Trophoblast cell (in vitro differentiated cells and primary cell): ENCODE measurements around the gene OGDH.

Source experiments
- DNase-seq, 2 donors: peaks; one replicate each; pipeline ENCODE4 v3.0.0-alpha.2; 2016
- H2AFZ ChIP-seq: 2 replicates; pipeline ENCODE4 v1.6.1; 2013; ENCODE audit warnings: low read length, moderate library complexity, mild to moderate bottlenecking; ENCODE audit not compliant: insufficient read depth, poor library complexity
- H2AK5ac ChIP-seq: 2 replicates; pipeline ENCODE4 v1.6.1; 2013; ENCODE audit warnings: mild to moderate bottlenecking, low read length
- H2BK120ac ChIP-seq: 2 replicates; pipeline ENCODE4 v1.6.1; 2013; ENCODE audit warnings: low read length, mild to moderate bottlenecking, moderate library complexity; ENCODE audit not compliant: insufficient read depth, poor library complexity
- H2BK12ac ChIP-seq: 2 replicates; pipeline ENCODE4 v1.6.1; 2013; ENCODE audit warnings: mild to moderate bottlenecking, low read length, moderate library complexity
- H2BK5ac ChIP-seq: 2 replicates; pipeline ENCODE4 v1.6.1; 2013; ENCODE audit warnings: low read length, low read depth, moderate library complexity, mild to moderate bottlenecking; ENCODE audit not compliant: poor library complexity
- H3K14ac ChIP-seq: 2 replicates; pipeline ENCODE4 v1.6.1; 2013; ENCODE audit warnings: mild to moderate bottlenecking, low read length
- H3K18ac ChIP-seq: 2 replicates; pipeline ENCODE4 v1.6.1; 2013; ENCODE audit warnings: mild to moderate bottlenecking, low read length
- H3K23ac ChIP-seq: 2 replicates; pipeline ENCODE4 v1.6.1; 2013; ENCODE audit warnings: low read length
- H3K27ac ChIP-seq: 2 replicates; pipeline ENCODE4 v1.5.1; 2013; ENCODE audit warnings: low read depth, mild to moderate bottlenecking, inconsistent platforms, low read length, moderate library complexity
- H3K27me3 ChIP-seq: 2 replicates; pipeline ENCODE4 v1.6.1; 2013; ENCODE audit warnings: inconsistent platforms, mild to moderate bottlenecking, low read length, moderate library complexity; ENCODE audit not compliant: insufficient read depth
- H3K36me3 ChIP-seq, 2 experiments: 1 replicate in 1 of 2; 2 replicates in 1 of 2; pipeline ENCODE4 v1.6.1; 2013; ENCODE audit warnings: low read length in 2 of 2, mild to moderate bottlenecking in 2 of 2, moderate library complexity in 1 of 2; ENCODE audit not compliant: insufficient read depth in 2 of 2, control insufficient read depth in 1 of 2
- H3K4ac ChIP-seq: 2 replicates; pipeline ENCODE4 v1.6.1; 2013; ENCODE audit warnings: low read depth, mild to moderate bottlenecking, low read length, moderate library complexity
- H3K4me1 ChIP-seq, 2 experiments: 1 replicate in 1 of 2; 2 replicates in 1 of 2; pipeline ENCODE4 v1.6.1; 2013; ENCODE audit warnings: low read length in 2 of 2, mild to moderate bottlenecking in 2 of 2, moderate library complexity in 1 of 2; ENCODE audit not compliant: insufficient read depth in 2 of 2, control insufficient read depth in 1 of 2
- H3K4me2 ChIP-seq: 2 replicates; pipeline ENCODE4 v1.6.1; 2013; ENCODE audit warnings: inconsistent platforms, mild to moderate bottlenecking, low read length, moderate library complexity
- H3K4me3 ChIP-seq: 2 replicates; pipeline ENCODE4 v1.5.1; 2013; ENCODE audit warnings: mild to moderate bottlenecking, low read depth, low read length, inconsistent platforms
- H3K79me1 ChIP-seq: one replicate; pipeline ENCODE4 v1.6.1; 2013; ENCODE audit warnings: low read length
- H3K79me2 ChIP-seq: 2 replicates; pipeline ENCODE4 v1.6.1; 2013; ENCODE audit warnings: low read length, mild to moderate bottlenecking; ENCODE audit not compliant: control insufficient read depth, insufficient read depth, poor library complexity
- H3K9ac ChIP-seq: 2 replicates; pipeline ENCODE4 v1.6.1; 2013; ENCODE audit warnings: mild to moderate bottlenecking, low read length
- H3K9me3 ChIP-seq: 2 replicates; pipeline ENCODE4 v1.6.1; 2013; ENCODE audit warnings: low read depth, mild to moderate bottlenecking, control low read depth, inconsistent platforms, low read length; ENCODE audit not compliant: insufficient read depth
- H4K12ac ChIP-seq: 2 replicates; pipeline ENCODE4 v1.6.1; 2013; ENCODE audit warnings: low read depth, mild to moderate bottlenecking, low read length, moderate library complexity
- H4K8ac ChIP-seq: 2 replicates; pipeline ENCODE4 v1.6.1; 2013; ENCODE audit warnings: low read depth, mild to moderate bottlenecking, low read length, moderate library complexity
- H4K91ac ChIP-seq: one replicate; pipeline ENCODE4 v1.6.1; 2013; ENCODE audit warnings: low read depth, mild to moderate bottlenecking, low read length, moderate library complexity
- WGBS: extraction: QIAGEN DNeasy Blood & Tissue Kit; methylation state at CpG from one replicate; pipeline ENCODE4 v1.1.7; 2013; ENCODE audit warnings: missing lambda C conversion rate; ENCODE audit not compliant: insufficient read length, insufficient coverage; ENCODE audit errors: extremely low coverage; 5-methylcytosine and 5-hydroxymethylcytosine counted together

The OGDH gene

DNA sequence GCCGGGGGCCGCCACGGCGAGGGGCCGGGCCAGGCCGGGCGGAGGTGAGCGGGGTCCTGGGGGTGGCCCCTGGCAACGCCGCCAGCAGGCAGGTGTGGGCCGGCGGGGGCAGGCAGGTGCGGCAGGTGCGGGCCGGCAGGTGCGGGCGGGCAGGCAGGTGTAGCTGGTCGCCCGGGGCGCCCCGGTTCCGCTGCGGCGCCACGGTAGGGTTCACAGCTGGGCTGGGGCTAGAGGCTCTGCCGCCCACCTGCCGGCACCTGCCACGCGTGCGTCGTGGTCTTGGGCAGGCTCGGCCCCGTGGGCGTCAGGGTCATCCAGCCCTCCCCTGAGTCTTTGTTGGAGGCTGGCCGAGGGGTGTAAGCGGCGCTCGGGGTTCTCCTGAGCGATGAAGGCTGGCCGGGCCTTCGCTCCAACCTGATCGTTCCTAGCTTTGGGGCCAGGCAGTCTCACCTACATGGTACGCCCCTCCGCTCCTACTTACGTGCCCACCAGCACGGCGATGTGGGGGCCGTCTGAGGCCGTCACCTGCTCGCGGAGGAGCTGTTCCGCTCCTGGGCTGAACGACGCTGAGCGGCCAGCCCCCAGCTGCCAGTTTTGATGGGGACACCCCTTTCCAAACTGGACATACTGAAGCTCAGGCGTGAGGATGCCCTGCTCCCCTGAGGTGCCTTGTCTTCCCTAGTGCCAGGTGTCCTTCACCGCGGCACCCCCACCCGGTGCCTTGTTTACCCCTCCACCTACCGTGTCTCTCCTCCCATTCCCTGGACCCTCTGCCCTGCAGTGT lies 142.7 kb downstream of the OGDH start:
- H3K27me3 ChIP-seq, result no peaks in the 10 kb centered on the region
- peak overlapping the region; percentile 92 for H3K27ac ChIP-seq
- H3K36me3 ChIP-seq, result no peaks in the 10 kb centered on the region
- H3K18ac ChIP-seq, result peak overlapping the region; percentile 51
- peak overlapping the region; percentile 60 for H3K14ac ChIP-seq
- H2BK120ac ChIP-seq, result no peak overlapping the region
- H4K91ac ChIP-seq, result peak overlapping the region; percentile 51
- peak overlapping the region; percentile 72 for H2AFZ ChIP-seq
- H3K79me2 ChIP-seq, result peaks cover 6% of the 10 kb centered on the region
- no peak overlapping the region for H3K23ac ChIP-seq
- no peak overlapping the region for H2BK5ac ChIP-seq
- H3K4me2 ChIP-seq, result peak overlapping the region; percentile 85
- H3K79me1 ChIP-seq, result peaks cover 5% of the 10 kb centered on the region
- WGBS, result no CpG with 5 or more reads among the region's 60 CpGs
- peak overlapping the region; percentile 57 for H3K9ac ChIP-seq
- peaks cover 12 to 19% of the 10 kb centered on the region in 2 experiments for H3K4me1 ChIP-seq
- no peaks in the 10 kb centered on the region for H3K9me3 ChIP-seq
- H3K4ac ChIP-seq, result peak overlapping the region; percentile 68
- H2BK12ac ChIP-seq, result no peak overlapping the region
- H3K4me3 ChIP-seq, result peak overlapping the region; percentile 95
- peak; percentile 53 to 68 for DNase-seq
- peak overlapping the region; percentile 63 for H4K12ac ChIP-seq
- peak overlapping the region; percentile 59 for H4K8ac ChIP-seq
- H2AK5ac ChIP-seq, result peak overlapping the region; percentile 38

DNA sequence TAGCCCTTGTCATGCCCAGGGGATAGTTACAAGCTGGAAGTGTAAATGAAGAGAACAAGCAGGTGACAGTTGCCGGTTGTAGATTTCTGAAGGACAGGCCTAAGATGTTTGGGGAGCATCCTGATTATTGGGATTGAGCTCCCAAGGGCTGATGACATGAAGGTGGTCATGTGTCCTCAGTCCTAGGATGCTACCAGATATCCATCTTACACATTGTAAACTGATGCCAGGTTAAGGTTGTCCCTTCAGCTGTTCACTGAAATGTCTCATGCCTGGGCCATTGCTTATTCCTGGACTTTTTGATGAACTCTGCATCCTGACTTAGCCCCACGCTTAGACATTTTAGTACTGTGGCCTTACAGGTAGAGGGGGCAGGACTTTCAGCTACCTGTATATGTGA lies 143.6 kb downstream of the OGDH start:
- Histone ChIP-seq H4K12ac (no peak overlapping the region), H3K79me2 (peaks cover 6% of the 10 kb centered on the region), H3K4ac (no peak overlapping the region), H3K9me3 (no peaks in the 10 kb centered on the region), H3K4me2 (no peak overlapping the region), H3K14ac (no peak overlapping the region), H4K8ac (no peak overlapping the region), H3K18ac (no peak overlapping the region), H3K36me3 (no peaks in the 10 kb centered on the region), H2AFZ (no peak overlapping the region), H2BK5ac (no peak overlapping the region), H3K27me3 (no peaks in the 10 kb centered on the region), H2BK12ac (no peak overlapping the region), H3K79me1 (peaks cover 5% of the 10 kb centered on the region), H3K23ac (no peak overlapping the region), H2AK5ac (no peak overlapping the region), H3K4me3 (no peak overlapping the region), H3K4me1 (peaks cover 12 to 19% of the 10 kb centered on the region in 2 experiments), H4K91ac (no peak overlapping the region), H3K9ac (no peak overlapping the region), H2BK120ac (no peak overlapping the region), H3K27ac (no peak overlapping the region)
- WGBS, result no CpG with 5 or more reads among the region's 2 CpGs
- no peak for DNase-seq

DNA sequence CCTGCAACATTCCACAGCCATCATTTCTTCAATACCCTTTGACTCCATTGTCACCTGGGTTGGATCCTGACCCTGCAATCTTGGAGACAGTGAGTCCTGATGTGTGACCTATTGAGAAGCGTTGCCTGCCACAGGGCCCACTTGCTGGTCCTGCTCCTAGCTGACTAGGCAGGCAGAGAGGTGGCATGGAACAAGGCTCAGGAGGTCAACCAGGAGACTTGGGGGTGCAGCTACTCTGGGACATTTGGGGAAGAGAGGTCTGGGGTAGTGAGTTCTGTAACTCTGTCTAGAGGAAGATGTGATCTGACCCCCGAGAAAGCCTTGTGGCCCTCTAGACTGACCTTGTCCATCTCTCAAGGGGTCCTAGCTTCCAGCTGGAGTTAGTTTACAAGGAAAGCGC lies 144.0 kb downstream of the OGDH start:
- no CpG with 5 or more reads among the region's 3 CpGs for WGBS

DNA sequence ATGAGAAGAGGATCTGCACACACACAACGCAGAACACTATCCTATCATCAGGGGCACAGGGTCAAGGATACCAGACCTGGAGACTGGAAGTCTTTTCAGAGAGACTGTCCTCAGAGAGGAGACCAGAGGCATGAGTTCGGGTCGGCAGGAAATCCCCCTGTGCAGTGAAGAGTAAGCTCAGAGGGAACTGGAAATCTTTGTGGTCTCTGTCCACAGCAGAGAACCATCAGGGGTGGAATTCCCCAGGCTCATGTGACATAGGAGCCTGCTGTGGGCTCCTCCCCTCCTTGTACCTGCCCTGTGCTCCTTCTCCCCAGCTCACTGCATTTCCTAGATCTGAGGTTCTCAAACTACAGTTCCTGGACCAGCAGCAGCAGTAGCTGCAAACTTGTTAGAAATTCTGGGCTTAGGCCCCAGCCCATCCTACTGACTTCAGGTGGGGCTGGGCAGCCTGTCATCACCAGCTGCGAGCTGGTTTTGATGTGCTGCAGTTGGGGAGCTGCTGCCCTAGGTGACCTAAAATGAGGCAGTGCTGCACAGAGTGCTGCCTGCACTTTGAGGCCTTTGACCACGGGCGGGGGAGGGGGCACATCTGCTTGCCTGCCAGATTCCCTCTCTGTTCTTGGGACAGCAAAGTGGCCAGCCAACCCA lies 144.6 kb downstream of the OGDH start:
- WGBS, result no CpG with 5 or more reads among the region's 6 CpGs

More for the DNA sequence above, 144.0 kb downstream of the OGDH start:
- no peak overlapping the region for H2BK12ac ChIP-seq
- no peak overlapping the region for H2AK5ac ChIP-seq
- no peak overlapping the region for H3K23ac ChIP-seq
- no peaks in the 10 kb centered on the region for H3K36me3 ChIP-seq
- peaks cover 12 to 19% of the 10 kb centered on the region in 2 experiments for H3K4me1 ChIP-seq
- DNase-seq, result no peak
- H3K9me3 ChIP-seq, result no peaks in the 10 kb centered on the region
- H3K4me3 ChIP-seq, result peak overlapping the region; percentile 27
- no peak overlapping the region for H2AFZ ChIP-seq
- H4K8ac ChIP-seq, result no peak overlapping the region
- no peak overlapping the region for H3K18ac ChIP-seq
- H4K91ac ChIP-seq, result no peak overlapping the region
- no peak overlapping the region for H3K14ac ChIP-seq
- no peak overlapping the region for H2BK5ac ChIP-seq
- no peak overlapping the region for H4K12ac ChIP-seq
- H3K79me2 ChIP-seq, result peaks cover 6% of the 10 kb centered on the region
- no peak overlapping the region for H3K4ac ChIP-seq
- H3K27me3 ChIP-seq, result no peaks in the 10 kb centered on the region
- no peak overlapping the region for H3K9ac ChIP-seq
- no peak overlapping the region for H3K27ac ChIP-seq
- H2BK120ac ChIP-seq, result no peak overlapping the region
- H3K4me2 ChIP-seq, result no peak overlapping the region
- H3K79me1 ChIP-seq, result peaks cover 5% of the 10 kb centered on the region

More for the DNA sequence above, 144.6 kb downstream of the OGDH start:
- Histone ChIP-seq H3K27me3 (no peaks in the 10 kb centered on the region), H3K4me2 (no peak overlapping the region), H3K9ac (no peak overlapping the region), H3K27ac (no peak overlapping the region), H2BK5ac (no peak overlapping the region), H3K36me3 (no peaks in the 10 kb centered on the region), H3K4me3 (no peak overlapping the region), H3K4ac (no peak overlapping the region), H4K8ac (no peak overlapping the region), H2AK5ac (no peak overlapping the region), H3K23ac (no peak overlapping the region), H2AFZ (no peak overlapping the region), H3K18ac (no peak overlapping the region), H3K9me3 (no peaks in the 10 kb centered on the region), H4K12ac (no peak overlapping the region), H3K4me1 (peaks cover 12 to 19% of the 10 kb centered on the region in 2 experiments), H3K79me1 (peaks cover 5% of the 10 kb centered on the region), H2BK12ac (no peak overlapping the region), H3K79me2 (peaks cover 6% of the 10 kb centered on the region), H2BK120ac (no peak overlapping the region), H3K14ac (no peak overlapping the region), H4K91ac (no peak overlapping the region)
- DNase-seq, result peak in 1 of 2 donors; percentile 22
